ENCODE data around the gene LZTS2.

DNA sequence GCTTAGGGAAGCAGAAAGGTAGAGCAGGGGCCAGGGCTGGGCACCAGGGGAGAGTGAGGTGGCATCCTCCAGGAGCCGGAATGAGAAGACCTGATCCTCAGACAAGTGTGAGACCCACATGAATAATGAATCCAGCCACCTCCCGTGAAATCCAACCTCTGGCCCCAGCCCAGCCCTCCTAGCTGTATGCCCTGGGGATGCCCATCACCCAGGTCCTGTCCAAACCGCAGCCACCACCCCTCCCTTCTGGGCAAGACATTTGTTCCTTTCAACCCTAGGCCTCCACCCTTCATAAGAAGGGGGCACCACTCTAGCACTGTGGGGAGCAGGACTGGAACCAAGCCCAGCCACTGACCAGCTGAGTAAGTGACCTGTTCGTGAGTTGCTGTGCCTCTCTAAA, 21.6 kb downstream of the LZTS2 start:
- no peak for TF ChIP-seq GATA2 (IDR thresholded peaks at IDR 0.05; ENCODE audit: low read depth, low read length)
- TF ChIP-seq GATA3 (IDR thresholded peaks at IDR 0.05; ENCODE audit: low read depth, low read length): no peak

All from SH-SY5Y (cell line).